ENCODE data around the gene HMSD.

The HMSD gene

GRCh38 chr18:63905361-63905760 is 43.7 kb upstream of the HMSD start:
- Histone ChIP-seq H3K9me3 (replicated peaks; ENCODE audit: insufficient read depth, low read length) (no peaks in the 10 kb centered on the region), H3K4me3 (ENCODE audit: low read length) (no peak overlapping the region), H3K79me2 (ENCODE audit: low read length) (no peaks in the 10 kb centered on the region), H3F3A (ENCODE audit: insufficient read depth, low read length) (0 out of 2 replicates have a peak, but pooled peaks cover 3% of the 10 kb centered on the region), H4K20me1 (ENCODE audit: insufficient read depth, low read length) (no peaks in the 10 kb centered on the region), H3K36me3 (replicated peaks; ENCODE audit: insufficient read depth, low read length) (no peaks in the 10 kb centered on the region), H3K4me2 (ENCODE audit: low read depth, low read length) (no peak overlapping the region), H3K9me2 (replicated peaks; ENCODE audit: insufficient read depth, low read length) (no peaks in the 10 kb centered on the region), H3K27me3 (replicated peaks; ENCODE audit: insufficient read depth, low read length) (no peaks in the 10 kb centered on the region), H3K27ac (ENCODE audit: low read length) (no peak overlapping the region), H3K9ac (ENCODE audit: low read length) (no peak overlapping the region), H2AFZ (ENCODE audit: low read length) (no peak overlapping the region), H3K4me1 (ENCODE audit: low read length) (peaks cover 27% of the 10 kb centered on the region)
- DNase-seq = no peak
- TF ChIP-seq EZH2 (optimal IDR thresholded peaks at IDR 0.05; ENCODE audit: low read depth, low read length) (no peak), CTCF (IDR thresholded peaks at IDR 0.05; ENCODE audit: low read length) (no peak), EZH2phosphoT487 (IDR thresholded peaks at IDR 0.05; ENCODE audit: low read length) (no peak)

DNA sequence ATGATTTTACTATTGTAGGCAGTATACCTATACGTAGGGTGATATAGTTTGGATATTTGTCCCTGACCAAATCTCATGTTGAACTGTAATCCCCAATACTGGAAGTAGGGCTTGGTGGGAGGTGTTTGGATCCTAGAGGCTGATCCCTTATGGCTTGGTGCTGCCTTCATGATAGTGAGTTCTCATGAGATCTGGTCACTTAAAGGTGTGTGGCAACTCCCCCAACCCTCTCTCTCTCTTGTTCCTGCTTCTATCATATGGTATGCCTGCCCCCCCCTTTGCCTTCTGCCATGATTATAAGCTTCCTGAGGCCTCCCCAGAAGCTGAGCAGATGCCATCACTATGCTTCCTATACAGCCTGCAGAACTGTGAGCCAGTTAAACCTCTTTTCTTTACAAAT is 43.0 kb upstream of the HMSD start:
- Histone ChIP-seq H3K9me3 (replicated peaks; ENCODE audit: insufficient read depth, low read length) (no peaks in the 10 kb centered on the region), H3K36me3 (replicated peaks; ENCODE audit: insufficient read depth, low read length) (no peaks in the 10 kb centered on the region), H3K79me2 (ENCODE audit: low read length) (no peaks in the 10 kb centered on the region), H3K4me2 (ENCODE audit: low read depth, low read length) (no peak overlapping the region), H3K4me3 (ENCODE audit: low read length) (no peak overlapping the region), H3K4me1 (ENCODE audit: low read length) (peaks cover 27% of the 10 kb centered on the region), H4K20me1 (ENCODE audit: insufficient read depth, low read length) (no peaks in the 10 kb centered on the region), H2AFZ (ENCODE audit: low read length) (no peak overlapping the region), H3F3A (ENCODE audit: insufficient read depth, low read length) (0 out of 2 replicates have a peak, but pooled peaks cover 3% of the 10 kb centered on the region), H3K27ac (ENCODE audit: low read length) (no peak overlapping the region), H3K27me3 (replicated peaks; ENCODE audit: insufficient read depth, low read length) (no peaks in the 10 kb centered on the region), H3K9ac (ENCODE audit: low read length) (no peak overlapping the region), H3K9me2 (replicated peaks; ENCODE audit: insufficient read depth, low read length) (no peaks in the 10 kb centered on the region)
- TF ChIP-seq EZH2 (optimal IDR thresholded peaks at IDR 0.05; ENCODE audit: low read depth, low read length) (no peak), EZH2phosphoT487 (IDR thresholded peaks at IDR 0.05; ENCODE audit: low read length) (no peak), CTCF (IDR thresholded peaks at IDR 0.05; ENCODE audit: low read length) (no peak)
- no peak for DNase-seq

GRCh38 chr18:63907664-63908063 is 41.4 kb upstream of the HMSD start, which contains the start of gene SERPINB10:
Gene SERPINB10, plus strand, starts transcription at chr18:63907958. Its CDS starts 7,553 bp downstream, at chr18:63915511.
- H3K27me3 ChIP-seq (replicated peaks; ENCODE audit: insufficient read depth, low read length) = no peaks in the 10 kb centered on the region
- peak; percentile 63 for DNase-seq
- TF ChIP-seq EZH2phosphoT487 (IDR thresholded peaks at IDR 0.05; ENCODE audit: low read length) (no peak), CTCF (IDR thresholded peaks at IDR 0.05; ENCODE audit: low read length) (no peak), EZH2 (optimal IDR thresholded peaks at IDR 0.05; ENCODE audit: low read depth, low read length) (no peak)
- H3K79me2 ChIP-seq (ENCODE audit: low read length) = no peaks in the 10 kb centered on the region
- no peak within 1 kb of the TSS; the same call in 1 of the 2 replicates for H3K27ac ChIP-seq (ENCODE audit: low read length)
- H3K9ac ChIP-seq (ENCODE audit: low read length) = no peak within 1 kb of the TSS
- no peaks in the 10 kb centered on the region for H3K9me2 ChIP-seq (replicated peaks; ENCODE audit: insufficient read depth, low read length)
- no peaks in the 10 kb centered on the region for H3K36me3 ChIP-seq (replicated peaks; ENCODE audit: insufficient read depth, low read length)
- 0 out of 2 replicates have a peak, but pooled peaks cover 3% of the 10 kb centered on the region for H3F3A ChIP-seq (ENCODE audit: insufficient read depth, low read length)
- H3K4me3 ChIP-seq (ENCODE audit: low read length) = no peak within 1 kb of the TSS
- peak within 1 kb of the TSS; percentile 22; the same call in 1 of the 2 replicates for H3K4me2 ChIP-seq (ENCODE audit: low read depth, low read length)
- H4K20me1 ChIP-seq (ENCODE audit: insufficient read depth, low read length) = no peaks in the 10 kb centered on the region
- no peaks in the 10 kb centered on the region for H3K9me3 ChIP-seq (replicated peaks; ENCODE audit: insufficient read depth, low read length)
- peaks cover 27% of the 10 kb centered on the region for H3K4me1 ChIP-seq (ENCODE audit: low read length)
- H2AFZ ChIP-seq (ENCODE audit: low read length) = peak within 1 kb of the TSS; percentile 3; the same call in 1 of the 2 replicates
